ENCODE data around the gene VPS8. TPM values are rescaled to one million over a fixed set of nuclear protein-coding genes. Genes with fewer than 3 reads are reported as not detected.

The VPS8 gene
- total RNA-seq, 1 donor: 95.2 TPM

DNA sequence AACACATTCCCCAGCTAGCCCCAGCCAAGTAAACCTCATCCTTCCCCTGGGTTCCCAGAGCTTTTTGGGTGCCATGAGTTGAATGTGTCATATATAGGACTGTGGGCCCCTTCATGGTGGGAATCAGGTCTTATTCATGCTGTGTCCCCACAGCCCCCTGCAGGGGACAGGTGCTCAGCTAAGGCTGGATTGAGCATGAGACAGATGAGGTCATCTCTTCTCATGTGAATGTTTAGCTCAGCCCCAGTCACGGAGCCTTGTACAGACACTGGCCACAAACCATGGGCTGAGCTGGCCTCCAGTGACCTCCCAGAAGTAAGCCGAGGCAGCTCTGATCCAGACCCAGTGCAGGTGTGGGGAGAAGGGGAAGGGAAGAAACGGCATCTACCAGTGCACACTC is 270.2 kb downstream of the VPS8 start:
- H3K4me3 ChIP-seq (ENCODE audit: insufficient read depth, low read length): no peak overlapping the region
- no peak overlapping the region for H3K4me2 ChIP-seq (ENCODE audit: insufficient read depth, low read length)
- no peaks in the 10 kb centered on the region for H3K9me3 ChIP-seq (ENCODE audit: low read depth, low read length)
- DNase-seq (ENCODE audit: insufficient read length, low spot score, missing footprints): peak; percentile 48
- peaks cover 6% of the 10 kb centered on the region for H3K27me3 ChIP-seq (ENCODE audit: insufficient read depth, low read length)
- H3K4me1 ChIP-seq (ENCODE audit: insufficient read depth, low read length): no peaks in the 10 kb centered on the region
- H3K79me2 ChIP-seq (ENCODE audit: insufficient read depth, low read length): no peaks in the 10 kb centered on the region
- no peak overlapping the region for H3K27ac ChIP-seq (ENCODE audit: low read depth, low read length)
- TF ChIP-seq, protein P1, sequence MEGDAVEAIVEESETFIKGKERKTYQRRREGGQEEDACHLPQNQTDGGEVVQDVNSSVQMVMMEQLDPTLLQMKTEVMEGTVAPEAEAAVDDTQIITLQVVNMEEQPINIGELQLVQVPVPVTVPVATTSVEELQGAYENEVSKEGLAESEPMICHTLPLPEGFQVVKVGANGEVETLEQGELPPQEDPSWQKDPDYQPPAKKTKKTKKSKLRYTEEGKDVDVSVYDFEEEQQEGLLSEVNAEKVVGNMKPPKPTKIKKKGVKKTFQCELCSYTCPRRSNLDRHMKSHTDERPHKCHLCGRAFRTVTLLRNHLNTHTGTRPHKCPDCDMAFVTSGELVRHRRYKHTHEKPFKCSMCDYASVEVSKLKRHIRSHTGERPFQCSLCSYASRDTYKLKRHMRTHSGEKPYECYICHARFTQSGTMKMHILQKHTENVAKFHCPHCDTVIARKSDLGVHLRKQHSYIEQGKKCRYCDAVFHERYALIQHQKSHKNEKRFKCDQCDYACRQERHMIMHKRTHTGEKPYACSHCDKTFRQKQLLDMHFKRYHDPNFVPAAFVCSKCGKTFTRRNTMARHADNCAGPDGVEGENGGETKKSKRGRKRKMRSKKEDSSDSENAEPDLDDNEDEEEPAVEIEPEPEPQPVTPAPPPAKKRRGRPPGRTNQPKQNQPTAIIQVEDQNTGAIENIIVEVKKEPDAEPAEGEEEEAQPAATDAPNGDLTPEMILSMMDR (IDR thresholded peaks at IDR 0.05; ENCODE audit: extremely low read depth, low read depth, low read length): no peak
- H3K36me3 ChIP-seq (ENCODE audit: insufficient read depth, low read length): no peaks in the 10 kb centered on the region
- no peak overlapping the region for H2AFZ ChIP-seq (ENCODE audit: low read length)
- H4K20me1 ChIP-seq (ENCODE audit: insufficient read depth, low read length): no peaks in the 10 kb centered on the region

DNA sequence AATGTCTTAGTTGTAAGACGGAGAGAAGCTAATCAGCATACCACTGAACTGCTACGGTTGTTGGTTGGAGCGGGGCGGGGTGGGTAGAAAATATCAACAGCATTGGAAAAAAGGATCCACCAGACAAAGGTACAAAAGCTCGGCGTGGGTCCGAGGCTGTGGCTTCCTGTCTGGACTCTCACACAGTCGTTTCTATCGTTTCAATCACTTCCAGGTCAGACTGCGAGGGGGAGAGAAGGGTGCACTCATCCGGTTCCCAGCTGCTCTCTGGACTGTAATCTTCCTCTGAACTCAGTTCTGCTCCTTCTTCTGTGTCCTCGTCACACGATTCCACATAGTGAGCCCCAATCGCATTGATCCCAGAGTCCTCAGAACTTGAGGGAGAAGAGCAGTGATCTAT is 270.9 kb downstream of the VPS8 start:
- Histone ChIP-seq H3K4me2 (ENCODE audit: insufficient read depth, low read length) (no peak overlapping the region), H3K79me2 (ENCODE audit: insufficient read depth, low read length) (no peaks in the 10 kb centered on the region), H3K4me3 (ENCODE audit: insufficient read depth, low read length) (no peak overlapping the region), H2AFZ (ENCODE audit: low read length) (no peak overlapping the region), H4K20me1 (ENCODE audit: insufficient read depth, low read length) (no peaks in the 10 kb centered on the region), H3K27me3 (ENCODE audit: insufficient read depth, low read length) (peaks cover 6% of the 10 kb centered on the region), H3K36me3 (ENCODE audit: insufficient read depth, low read length) (no peaks in the 10 kb centered on the region), H3K27ac (ENCODE audit: low read depth, low read length) (no peak overlapping the region), H3K9me3 (ENCODE audit: low read depth, low read length) (no peaks in the 10 kb centered on the region), H3K4me1 (ENCODE audit: insufficient read depth, low read length) (no peaks in the 10 kb centered on the region)
- DNase-seq (ENCODE audit: insufficient read length, low spot score, missing footprints): no peak
- TF ChIP-seq, protein P1 (IDR thresholded peaks at IDR 0.05; ENCODE audit: extremely low read depth, low read depth, low read length): no peak

- Histone ChIP-seq H3K4me3 (ENCODE audit: insufficient read depth, low read length) (no peak overlapping the region), H3K27ac (ENCODE audit: low read depth, low read length) (no peak overlapping the region), H2AFZ (ENCODE audit: low read length) (no peak overlapping the region), H3K36me3 (ENCODE audit: insufficient read depth, low read length) (no peaks in the 10 kb centered on the region), H3K27me3 (ENCODE audit: insufficient read depth, low read length) (peaks cover 6% of the 10 kb centered on the region), H3K4me1 (ENCODE audit: insufficient read depth, low read length) (no peaks in the 10 kb centered on the region), H3K79me2 (ENCODE audit: insufficient read depth, low read length) (no peaks in the 10 kb centered on the region), H3K9me3 (ENCODE audit: low read depth, low read length) (no peaks in the 10 kb centered on the region), H3K4me2 (ENCODE audit: insufficient read depth, low read length) (no peak overlapping the region), H4K20me1 (ENCODE audit: insufficient read depth, low read length) (no peaks in the 10 kb centered on the region)
- no peak for DNase-seq (ENCODE audit: insufficient read length, low spot score, missing footprints)
- TF ChIP-seq, protein P1 (IDR thresholded peaks at IDR 0.05; ENCODE audit: extremely low read depth, low read depth, low read length): no peak
Observed at GRCh38 chr3:185084402-185084801, 272.4 kb downstream of the VPS8 start.

DNA sequence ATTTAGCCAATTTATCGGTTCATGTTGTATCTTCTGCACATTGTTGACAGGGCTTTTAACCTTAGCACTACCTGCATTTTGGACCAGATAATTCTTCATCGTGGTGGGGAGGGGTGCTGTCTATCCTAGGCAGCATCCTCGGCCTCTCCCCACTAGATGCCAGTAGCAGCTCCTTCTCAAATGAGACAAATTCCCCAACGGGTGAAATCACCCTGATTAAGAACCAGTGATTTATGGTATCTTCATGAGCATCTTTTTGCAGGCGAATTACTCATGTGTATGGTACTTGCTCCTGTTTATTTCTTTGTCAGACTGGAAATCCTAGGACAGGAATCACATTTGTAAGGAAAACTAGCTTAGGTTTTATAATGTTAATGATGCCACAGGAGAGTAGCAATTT is 272.9 kb downstream of the VPS8 start:
- Histone ChIP-seq H3K27me3 (ENCODE audit: insufficient read depth, low read length) (peaks cover 6% of the 10 kb centered on the region), H3K4me3 (ENCODE audit: insufficient read depth, low read length) (no peak overlapping the region), H3K27ac (ENCODE audit: low read depth, low read length) (no peak overlapping the region), H2AFZ (ENCODE audit: low read length) (no peak overlapping the region), H3K9me3 (ENCODE audit: low read depth, low read length) (no peaks in the 10 kb centered on the region), H3K4me1 (ENCODE audit: insufficient read depth, low read length) (no peaks in the 10 kb centered on the region), H4K20me1 (ENCODE audit: insufficient read depth, low read length) (no peaks in the 10 kb centered on the region), H3K4me2 (ENCODE audit: insufficient read depth, low read length) (no peak overlapping the region), H3K36me3 (ENCODE audit: insufficient read depth, low read length) (no peaks in the 10 kb centered on the region), H3K79me2 (ENCODE audit: insufficient read depth, low read length) (no peaks in the 10 kb centered on the region)
- DNase-seq (ENCODE audit: insufficient read length, low spot score, missing footprints): peak; percentile 74
- TF ChIP-seq, protein P1 (IDR thresholded peaks at IDR 0.05; ENCODE audit: extremely low read depth, low read depth, low read length): peak; percentile 18
